Measurements from ENCODE around the gene PHACTR3.

PHACTR3 gene

DNA sequence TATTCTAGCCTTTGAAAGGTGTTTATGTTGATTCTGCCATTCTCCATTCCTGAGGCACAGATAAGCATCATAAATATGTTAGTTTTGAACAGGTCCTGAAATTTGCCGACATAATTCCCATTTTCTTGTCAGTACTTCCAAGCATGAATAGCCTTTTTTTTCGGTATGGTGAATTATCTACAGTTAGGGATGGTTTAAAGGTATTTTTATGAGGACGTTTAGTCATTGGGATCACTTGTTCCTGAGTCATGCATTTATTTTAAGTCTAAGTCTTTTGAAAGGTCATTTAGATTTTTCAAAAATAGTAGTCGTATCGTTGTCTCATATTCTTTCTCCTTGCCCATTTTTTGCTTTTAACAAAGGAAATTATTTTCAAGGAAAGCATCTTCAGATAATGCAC, 98.7 kb downstream of the PHACTR3 start:
- no peak for DNase-seq

DNA sequence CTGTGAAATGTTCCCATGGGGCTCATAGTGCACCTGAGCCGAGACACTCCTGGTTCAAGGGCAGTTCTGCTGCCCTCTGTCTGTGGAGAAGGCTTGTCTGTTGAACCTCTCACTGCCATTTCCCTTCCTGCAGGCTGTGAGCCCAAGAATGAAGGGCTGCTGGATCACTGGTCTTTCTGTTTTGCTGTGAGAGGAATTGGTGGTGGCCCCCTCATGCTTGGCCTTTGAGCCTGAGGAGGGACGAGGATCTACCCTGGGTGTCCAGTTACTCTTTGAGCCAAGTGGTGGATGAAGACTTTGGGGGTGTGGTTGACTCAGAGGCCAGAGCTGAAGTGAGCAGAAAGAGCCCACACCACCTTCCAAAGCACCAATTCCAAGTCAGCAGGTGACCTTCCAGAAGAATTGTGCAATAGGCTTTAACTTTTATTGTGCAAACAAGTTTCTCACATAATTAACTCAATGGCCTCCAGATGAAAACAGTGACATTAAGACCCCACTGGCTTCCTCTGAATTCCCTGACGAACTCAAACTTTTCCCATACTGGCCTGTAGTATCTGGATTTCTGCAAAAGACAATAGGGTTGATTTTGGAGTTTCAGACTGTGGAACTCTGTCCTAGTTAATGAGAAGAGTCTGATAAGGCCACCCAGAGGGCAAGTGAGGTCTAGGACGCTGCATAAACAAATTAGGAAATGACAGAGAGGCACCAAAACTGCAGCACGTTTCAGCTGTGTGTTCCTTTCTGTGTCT, 101.5 kb downstream of the PHACTR3 start:
- no peak for DNase-seq

DNA sequence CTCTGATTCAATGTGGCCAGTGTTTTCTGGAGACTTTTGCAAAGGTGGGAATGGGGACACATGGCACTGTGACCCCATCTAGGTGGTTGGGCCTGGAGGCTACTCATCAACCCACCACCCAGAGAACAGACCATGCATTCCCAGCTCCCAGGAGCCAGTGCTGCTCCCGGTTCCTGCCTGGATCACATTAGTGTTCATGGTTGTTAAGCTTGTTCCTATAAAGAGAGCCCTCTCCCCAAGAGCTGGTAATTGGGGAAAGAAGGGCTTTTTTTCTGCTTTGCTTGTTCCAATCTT, 102.0 kb downstream of the PHACTR3 start:
- DNase-seq, result no peak

DNA sequence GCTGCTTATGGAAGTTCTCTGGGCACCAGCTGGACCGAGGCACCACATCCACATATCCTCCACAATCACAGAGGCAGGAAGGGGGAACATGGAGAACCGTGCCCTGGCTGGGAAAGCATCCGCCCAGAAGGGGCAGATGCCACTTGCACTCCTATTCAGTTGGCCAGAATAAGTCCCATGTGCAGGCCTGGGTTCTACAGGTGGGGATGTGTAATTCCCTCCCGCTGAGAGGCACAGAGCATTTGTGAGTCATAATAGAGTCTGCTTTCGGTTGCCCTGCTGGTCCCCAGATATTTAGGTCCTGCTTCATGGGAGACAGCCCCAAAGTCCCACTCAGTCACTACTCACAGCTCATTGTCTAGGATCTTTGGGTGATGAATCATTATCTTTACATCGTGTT, 104.0 kb downstream of the PHACTR3 start:
- DNase-seq, result no peak

DNA sequence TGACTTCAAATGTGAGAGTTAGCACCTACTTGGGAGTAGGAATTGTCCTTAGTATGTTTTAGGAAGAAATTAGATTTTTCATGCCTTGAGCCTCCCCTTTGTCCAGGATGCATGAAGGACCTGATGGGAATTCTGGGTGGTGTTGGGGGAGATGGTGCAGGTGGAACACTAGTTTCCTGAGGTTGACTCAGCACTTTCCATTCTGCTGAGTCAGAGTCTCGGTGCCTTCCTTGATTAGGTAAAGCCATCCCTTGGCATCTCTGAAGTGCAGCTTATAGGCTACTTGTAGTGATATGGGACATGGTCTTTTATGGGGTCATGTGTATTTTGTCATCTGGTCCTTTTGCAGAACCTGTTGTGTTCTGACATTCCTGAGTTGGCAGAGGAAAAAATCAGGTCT, 105.3 kb downstream of the PHACTR3 start:
- no peak for DNase-seq

DNA sequence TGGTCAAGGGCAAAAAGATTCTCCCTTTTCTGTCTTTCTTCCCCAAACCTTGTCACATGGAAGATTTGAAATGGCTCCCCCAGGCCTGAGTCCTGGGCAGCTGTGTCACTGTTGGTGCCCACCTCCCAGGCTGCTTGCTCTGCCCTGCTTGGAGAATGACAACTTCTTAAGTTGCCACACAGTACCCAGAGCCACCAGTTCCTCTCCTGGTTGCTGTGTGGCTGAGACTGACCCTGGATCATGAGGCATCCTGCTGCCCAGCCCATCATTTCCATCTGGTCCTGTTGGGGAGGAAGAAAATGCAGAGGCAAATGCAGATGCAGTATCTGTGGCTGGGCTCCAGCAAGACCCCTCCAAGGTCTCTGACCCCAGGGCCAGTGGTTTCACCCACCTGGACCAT, 113.7 kb downstream of the PHACTR3 start:
- DNase-seq, result no peak

DNA sequence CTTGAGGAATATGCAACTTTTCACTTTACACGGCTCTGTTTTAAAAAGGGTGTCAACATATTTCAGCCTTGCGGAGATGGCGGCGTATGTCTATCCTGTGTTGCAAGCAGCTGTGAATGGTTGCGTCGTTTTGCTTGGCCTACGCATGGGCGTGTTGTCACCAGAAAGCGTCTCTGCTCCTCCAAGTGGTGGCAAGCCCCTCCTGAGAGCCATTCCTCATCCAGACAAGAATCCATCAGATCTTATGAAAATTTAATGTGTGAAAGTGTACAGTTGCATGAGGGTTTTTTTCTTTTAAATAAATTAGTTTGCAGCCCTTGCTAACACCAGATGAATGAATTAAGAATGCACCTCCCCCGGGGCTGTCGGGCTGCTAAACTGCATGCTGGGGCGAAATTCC, 114.4 kb downstream of the PHACTR3 start:
- DNase-seq, result no peak

DNA sequence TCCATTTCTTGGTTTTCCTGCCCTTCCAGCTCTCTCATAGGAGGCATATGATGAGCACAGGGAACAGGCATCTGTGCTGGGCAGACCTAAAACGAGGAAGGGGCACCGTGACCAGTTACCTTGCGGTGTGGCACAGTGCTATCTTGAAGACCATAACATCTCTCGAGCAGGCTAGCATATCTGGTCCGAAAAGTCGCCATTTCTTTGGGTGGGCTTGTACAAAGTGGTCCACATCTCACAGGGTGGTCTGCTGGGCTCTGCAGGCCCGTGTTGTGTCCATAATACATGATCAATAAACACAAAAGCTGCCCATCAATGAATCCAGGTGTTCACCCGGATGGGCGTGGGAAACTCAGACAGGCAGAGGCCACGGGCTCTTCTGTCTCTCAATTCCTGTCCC, 115.7 kb downstream of the PHACTR3 start:
- no peak for DNase-seq

DNA sequence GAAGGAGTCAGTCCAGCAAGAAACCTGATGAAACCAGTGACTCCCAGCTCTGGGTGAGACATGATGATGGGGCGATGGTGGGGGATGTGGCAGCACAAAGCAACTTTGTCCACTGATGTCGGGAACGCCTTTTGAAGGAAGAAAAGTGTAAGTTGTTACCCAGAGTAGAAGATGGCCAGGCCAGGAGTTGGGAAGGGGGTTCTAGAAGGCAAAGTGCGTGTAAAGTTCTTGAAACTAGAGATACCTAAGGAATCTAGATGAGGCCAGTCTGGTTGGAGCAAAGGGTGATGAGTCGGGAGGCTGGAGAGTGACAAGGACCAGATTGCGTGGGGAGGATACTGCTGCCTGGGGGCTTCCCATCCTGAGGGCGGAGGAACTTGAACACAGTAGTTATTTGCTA, 117.0 kb downstream of the PHACTR3 start:
- DNase-seq, result no peak

DNA sequence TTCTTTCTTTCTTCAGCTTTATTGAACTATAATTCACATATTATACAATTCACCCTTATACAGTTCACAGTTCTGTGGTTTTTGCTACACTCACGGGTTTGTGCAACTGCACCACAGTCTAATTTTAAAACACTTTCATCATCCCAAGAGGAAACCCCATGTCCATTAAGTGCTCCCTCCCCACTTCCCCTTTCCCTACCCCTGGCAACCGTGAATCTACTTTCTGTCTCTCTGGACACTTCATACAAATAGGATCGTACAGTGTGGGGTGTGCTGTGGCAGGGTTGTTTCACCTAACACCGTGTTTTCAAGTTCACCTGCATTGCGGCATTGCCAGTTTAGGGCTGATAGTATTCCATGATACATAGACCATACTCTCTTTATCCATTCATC, 118.8 kb downstream of the PHACTR3 start:
- no peak for DNase-seq

DNA sequence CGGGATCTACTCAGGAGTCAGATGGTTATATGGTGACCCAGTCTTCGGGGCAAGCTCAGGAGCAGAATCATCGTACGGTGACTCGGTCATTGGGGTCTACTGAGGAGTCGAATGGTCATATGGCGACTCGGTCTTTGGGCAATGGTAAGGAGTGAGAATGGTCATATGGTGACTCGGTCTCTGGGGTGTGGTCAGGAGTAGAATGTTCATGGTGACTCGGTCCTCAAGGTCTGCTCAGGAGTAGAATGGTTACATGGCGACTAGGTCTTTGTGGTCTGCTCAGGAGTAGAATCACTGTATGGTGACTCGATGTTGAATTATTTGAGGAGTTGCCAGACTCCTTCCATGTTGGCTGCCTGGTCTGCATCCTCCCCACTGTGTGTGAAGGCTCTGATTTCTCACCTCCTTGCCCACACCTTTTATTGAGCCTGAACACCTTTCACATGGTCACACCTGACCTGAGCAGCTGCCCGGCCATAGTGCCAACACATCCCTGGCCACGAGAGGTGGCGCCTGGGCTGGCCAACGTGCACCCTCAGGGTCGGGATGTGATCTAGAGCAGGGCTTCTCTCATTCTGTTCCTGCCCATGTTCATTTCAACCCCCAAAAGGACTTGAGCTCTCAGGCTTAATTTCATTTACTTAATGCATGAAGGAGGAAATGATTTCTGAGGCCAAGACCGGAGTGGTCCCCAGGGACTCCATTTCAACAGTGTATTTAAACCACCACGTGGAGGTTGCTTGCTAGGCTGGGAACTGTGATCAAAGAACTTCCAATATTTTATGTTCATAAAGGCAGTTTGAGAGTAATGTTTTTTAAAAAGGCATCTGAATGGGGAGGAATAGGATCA, 119.5 kb downstream of the PHACTR3 start:
- DNase-seq, result no peak

DNA sequence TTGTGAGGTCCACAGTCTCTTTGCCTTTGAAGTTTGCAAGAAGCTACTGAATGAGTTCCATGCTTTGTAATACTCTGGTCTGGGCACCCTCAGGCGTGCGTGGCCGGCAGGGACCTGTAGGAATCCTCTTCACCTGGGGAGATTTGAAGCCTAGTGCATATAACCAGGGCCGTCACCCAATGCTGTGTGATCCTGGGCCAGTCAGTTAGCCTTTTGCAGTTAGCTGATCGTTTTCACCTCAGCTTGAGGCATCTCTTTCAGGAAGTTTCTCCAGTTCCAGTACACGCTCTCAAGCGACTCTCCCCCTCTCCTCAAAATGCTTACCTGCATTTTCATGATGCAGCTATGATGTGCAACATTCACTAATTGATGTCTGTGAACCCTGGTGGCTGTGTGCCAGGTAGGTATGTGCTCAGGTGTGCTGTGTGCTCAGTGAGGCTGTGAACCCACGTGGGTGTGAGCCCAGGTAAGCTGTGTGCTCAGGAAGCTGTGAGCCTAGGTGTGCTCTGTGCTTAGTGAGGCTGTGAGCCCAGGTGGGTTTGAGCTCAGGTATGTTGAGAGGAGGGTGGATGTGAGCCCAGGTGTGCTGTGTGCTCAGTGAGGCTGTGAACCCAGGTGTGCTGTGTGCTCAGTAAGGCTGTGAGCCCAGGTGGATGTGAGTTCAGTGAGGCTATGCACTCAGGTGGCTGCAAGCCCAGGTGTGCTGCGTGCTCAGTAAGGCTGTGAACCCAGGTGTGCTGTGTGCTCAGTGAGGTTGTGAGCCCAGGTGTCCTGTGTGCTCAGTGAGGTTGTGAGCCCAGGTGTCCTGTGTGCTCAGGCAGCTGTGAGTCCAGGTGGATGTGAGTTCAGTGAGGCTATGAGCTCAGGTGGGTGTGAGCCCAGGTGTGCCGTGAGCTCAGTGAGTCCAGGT, 120.4 kb downstream of the PHACTR3 start:
- peak; percentile 18 for DNase-seq

DNA sequence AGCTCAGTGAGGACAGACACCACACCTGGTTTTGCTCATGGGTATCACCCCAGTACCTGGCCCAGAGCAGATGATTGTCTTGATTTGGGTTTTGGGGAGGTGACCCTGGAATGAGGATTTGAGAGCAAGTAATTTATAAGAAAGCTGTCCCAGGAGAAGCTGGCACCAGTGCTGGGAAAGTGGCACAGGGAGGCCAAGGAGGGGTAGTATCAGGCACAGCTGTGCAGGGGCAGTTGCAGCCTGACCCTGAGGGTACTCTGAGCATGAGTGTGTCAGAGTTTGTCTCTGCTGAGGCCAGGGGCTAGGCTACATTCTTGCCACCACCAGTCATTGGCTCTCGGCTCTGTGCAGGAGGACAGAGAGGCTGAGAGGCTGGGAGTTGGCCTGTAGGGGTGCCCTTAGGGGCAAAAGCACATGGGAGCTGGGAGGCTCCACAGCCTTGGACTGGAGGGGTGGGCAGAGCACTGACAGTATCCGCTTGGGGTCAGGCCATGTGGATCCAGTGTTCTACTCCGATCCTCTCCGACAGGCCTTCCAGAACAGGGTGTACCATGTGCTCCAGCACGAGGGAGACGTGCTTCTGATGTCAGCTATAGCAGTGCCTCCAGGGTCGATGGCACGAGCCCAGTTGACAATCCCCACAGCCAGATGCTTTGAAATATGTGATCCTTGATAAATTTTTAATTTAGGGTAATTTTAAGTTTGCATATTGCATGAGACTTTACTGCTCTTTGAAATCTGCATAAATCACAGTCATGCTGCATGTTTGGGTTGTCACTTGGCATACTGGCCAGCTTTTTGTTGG, 121.3 kb downstream of the PHACTR3 start:
- DNase-seq, result no peak

DNA sequence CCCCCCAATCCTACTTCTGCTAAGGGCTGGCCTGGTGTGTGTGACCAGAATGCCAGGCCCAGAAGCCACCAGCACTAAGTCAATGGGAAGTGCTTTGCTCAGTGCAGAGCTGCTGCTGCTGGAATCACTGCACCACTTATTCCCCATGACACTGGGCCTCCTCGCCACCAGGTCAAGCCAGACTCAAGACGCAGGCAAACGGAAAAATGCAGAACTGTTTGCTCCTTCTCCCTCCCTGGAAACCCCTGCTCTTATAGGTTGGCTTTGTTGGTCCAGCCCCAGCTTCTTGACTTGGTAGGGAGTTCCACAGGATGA, 121.9 kb downstream of the PHACTR3 start:
- DNase-seq, result no peak

DNA sequence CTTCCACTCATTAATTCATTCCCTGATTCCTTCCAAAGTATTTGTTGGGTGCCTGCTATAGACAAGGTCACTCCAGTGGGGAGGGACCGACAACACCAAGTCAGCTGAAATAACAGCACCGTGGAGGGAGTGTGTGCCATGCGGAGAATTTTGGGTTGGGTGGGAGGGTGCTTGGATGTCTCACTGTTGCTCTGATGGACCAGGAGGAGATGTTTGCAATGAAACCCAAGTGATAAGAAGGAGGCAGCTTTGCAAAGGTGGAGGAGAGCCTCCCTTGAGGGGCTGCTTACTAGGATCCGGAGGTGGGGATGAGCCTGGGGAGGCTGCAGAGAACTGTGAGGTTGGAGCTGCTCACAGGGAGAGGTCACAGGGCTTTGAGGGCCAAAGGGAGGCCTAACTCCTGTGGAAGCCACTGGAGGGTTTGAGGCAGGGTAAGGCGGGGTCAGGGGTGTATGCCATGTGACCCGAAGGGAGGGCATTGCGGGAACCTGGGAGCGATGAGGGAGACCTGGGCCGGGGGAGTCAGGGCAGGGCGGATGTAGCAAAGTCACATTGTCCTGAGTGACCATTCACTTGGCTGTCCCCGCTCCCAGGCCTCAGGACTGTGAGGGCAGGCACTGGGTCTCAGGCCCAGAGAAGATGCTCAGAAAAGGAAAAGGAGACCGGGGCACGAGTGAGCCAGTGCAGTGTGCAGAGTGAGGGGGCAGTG, 124.5 kb downstream of the PHACTR3 start:
- DNase-seq, result no peak

DNA sequence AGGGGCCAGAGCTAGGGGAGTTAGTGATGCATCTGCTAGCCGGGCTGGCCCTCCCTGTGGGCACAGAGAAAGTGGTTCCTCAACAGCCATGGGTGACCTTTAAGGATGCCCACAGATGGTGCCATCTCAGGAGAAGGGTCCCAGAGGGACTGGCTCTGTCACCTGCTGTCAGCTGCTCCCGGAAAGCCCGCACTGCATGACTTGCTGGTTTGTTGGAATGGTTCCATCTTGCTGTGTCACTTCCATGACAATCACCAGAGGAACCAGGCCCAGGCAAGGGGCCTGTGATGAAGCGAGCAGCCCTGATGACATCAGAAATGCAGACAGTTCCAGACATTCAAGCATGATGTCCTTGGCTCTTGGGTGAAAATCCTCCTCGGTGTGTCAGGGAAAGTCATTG, 125.2 kb downstream of the PHACTR3 start:
- no peak for DNase-seq

DNA sequence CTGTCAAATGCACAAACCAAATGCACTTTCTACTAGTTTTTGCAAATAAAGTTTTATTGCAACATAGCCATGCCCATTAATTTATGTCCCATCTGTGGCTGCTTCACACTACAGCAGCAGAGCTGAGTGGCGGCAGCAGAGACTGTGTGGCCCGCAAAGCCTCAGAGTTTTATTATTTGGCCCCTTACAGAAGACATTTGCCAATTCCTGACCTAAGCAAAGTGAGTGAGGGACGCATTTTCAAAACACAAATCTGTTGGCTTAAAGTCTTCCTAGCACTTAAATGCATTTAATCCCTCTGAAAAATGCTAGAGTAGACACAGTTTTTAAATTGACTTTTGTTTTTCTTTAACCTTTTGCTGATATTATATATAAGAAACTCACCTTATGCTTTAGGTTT, 126.4 kb downstream of the PHACTR3 start:
- no peak for DNase-seq

DNA sequence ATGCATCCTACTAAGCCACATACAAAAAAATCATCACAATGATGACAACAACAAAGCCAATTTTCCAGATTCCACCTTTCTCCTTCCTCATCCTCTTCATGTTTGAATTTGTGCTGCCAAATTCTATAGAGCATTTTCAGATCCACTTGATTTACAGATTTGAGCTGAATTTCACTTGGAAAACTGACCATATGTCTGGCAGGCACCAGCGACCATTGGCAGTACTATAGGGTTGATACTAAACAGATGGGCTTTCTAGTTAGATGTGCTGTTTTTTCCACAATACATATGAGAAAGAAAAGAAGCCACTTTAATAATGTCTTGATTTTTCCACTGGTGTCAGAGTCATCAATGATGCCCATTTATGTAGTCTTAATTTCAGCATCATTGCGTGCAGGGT, 127.0 kb downstream of the PHACTR3 start:
- DNase-seq, result no peak

DNA sequence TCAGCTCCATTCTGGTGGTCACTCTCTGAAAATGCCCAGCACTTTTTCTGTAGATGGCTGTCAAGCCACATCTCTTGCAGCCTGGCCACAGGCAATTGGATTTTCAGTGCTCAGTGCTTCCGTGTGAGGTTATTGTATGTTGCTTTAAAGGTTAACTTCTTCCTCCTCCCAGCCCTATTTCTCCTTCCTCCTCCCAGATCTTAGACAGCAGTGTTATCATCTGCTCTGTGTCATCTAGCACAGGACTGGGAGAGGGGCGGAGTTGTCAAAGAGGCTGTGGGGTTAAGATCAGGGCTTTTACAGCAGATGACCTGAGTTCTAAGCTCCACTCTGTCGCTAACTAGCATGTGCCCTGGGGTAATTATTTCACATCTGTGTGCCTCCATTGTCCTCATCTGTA, 129.0 kb downstream of the PHACTR3 start:
- DNase-seq, result no peak

DNA sequence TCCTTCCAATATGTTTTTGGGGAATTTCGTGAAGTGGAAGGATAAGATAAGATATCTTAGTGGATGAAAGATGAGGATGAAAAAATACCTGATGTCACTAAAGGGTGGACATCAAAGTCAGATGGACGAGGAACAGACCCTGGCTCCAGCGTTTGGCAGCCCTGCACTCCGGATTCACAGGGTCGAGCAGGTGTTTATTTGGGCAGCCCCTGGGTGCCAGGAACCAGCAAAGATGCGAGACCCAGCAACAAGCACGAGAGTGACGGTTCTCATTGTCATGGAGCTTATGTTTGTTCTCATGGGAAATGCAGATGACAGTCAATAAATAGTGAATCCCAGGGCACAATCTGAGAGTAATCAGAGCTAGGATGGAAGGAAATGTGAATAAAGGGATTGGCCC, 131.1 kb downstream of the PHACTR3 start:
- no peak for DNase-seq

DNA sequence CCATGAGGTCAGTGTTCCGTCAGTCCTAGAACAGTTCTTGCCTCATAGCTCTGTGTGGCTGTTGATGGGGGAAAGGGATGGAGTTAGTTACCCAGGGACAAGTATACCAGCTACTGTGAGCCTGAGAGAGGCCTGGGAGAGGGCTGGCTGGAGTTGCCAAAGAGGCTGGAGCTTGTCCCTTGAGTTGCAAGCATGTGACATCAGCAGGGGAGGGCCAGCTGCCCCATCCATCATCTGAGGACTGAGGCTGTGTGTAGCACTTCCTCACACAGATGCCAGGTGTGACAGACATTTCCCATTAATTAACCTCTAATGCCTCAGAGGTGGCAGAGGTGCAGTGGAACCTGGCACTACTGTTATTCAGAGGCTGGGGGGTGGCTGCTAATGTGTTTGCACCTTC, 131.6 kb downstream of the PHACTR3 start:
- DNase-seq, result no peak

DNA sequence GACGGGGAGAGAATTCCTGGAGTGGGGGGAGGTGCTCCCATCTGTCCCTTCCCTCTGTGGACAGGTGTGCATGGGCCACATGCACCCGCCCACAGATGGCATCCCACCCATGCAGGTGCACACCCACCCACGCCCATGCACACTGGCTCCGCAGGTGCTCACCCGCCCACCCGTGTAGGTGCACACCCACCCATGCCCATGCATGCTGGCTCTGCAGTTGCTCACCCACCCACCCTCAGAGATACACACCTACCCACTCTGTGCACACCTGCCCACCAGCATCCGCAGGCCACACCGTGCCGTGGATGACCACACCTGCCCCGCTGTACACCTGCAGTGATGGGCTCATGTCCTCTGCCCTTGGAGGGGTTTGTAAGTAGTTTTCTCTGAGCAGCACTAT, 132.0 kb downstream of the PHACTR3 start:
- no peak for DNase-seq
